HCT116 (cell line): ENCODE measurements around the gene ZBTB7C. TPM values are rescaled to one million over a fixed set of nuclear protein-coding genes. Genes with fewer than 3 reads are reported as not detected.

Source experiments
- ATAC-seq: fragments of 200-7000 bp; cut with Tn5 transposase; 2 replicates; pipeline ENCODE4 v1.9.1; 2020; ENCODE audit warnings: mild to moderate bottlenecking, moderate library complexity
- BruUV-seq: library from RNA; stranded (reverse); fragments of 400-500 nt; replicated peaks from 2 replicates; lab custom pipeline; 2021; lab: Mats Ljungman, UMichigan
- CTCF ChIA-PET: fragments of 300-600 bp; sonication (Branson Sonifier 250); formaldehyde crosslinking; loops from one replicate; lab custom pipeline; 2021; ENCODE audit warnings: antibody characterized with exemption; lab: Charles Lee
- POLR2A ChIA-PET: fragments of 300-600, 350-600 bp; sonication (Branson Sonifier 250); formaldehyde crosslinking; loops from one replicate; lab custom pipeline; 2021; ENCODE audit warnings: antibody characterized with exemption; lab: Charles Lee
- RAD21 ChIA-PET, 2 experiments: fragments of 300-600 bp; sonication (Branson Sonifier 250); formaldehyde crosslinking; loops; one replicate each; lab custom pipeline; 2023; ENCODE audit warnings: low total read pairs in 2 of 2; ENCODE audit not compliant: uncharacterized antibody in 2 of 2, unreplicated experiment in 2 of 2, low non-redundant PET in 1 of 2; lab: Charles Lee
- DNase-seq: peaks from one replicate; pipeline ENCODE4 v3.0.0-alpha.2; 2010; ENCODE audit warnings: low read depth, low spot score
- H2AFZ ChIP-seq: fragments of 200-600 bp; shearing (Covaris generic), sonication (generic); 2 replicates; pipeline ENCODE4 v1.6.1; 2017; ENCODE audit warnings: low read depth, mixed run types, mixed read lengths, antibody characterized with exemption, low read length; ENCODE audit not compliant: poor library complexity, severe bottlenecking
- H3K27ac ChIP-seq: 2 replicates; pipeline ENCODE4 v1.5.1; 2012; ENCODE audit warnings: low read depth, low read length
- H3K27me3 ChIP-seq: fragments of 200-600 bp; sonication (generic); 2 replicates; pipeline ENCODE4 v1.6.1; 2016; ENCODE audit warnings: mixed run types, low read length, mixed read lengths; ENCODE audit not compliant: insufficient read depth
- H3K36me3 ChIP-seq, 2 experiments: fragments of 200-500 bp in 1 of 2; fragments of 200-600 bp in 1 of 2; sonication (Bioruptor generic) in 1 of 2; sonication (generic) in 1 of 2; 2 replicates each; pipeline versions ENCODE4 v1.5.1 to v1.6.1; 2014 to 2016; ENCODE audit warnings: low read length in 2 of 2, inconsistent platforms in 1 of 2, mixed read lengths in 1 of 2, mixed run types in 1 of 2; ENCODE audit not compliant: insufficient read depth in 2 of 2, control insufficient read depth in 1 of 2
- H3K4me1 ChIP-seq, 2 experiments: fragments of 200-600 bp in 1 of 2; sonication (generic) in 1 of 2; 2 replicates each; pipeline versions ENCODE4 v1.5.1 to v1.6.1; 2012 to 2017; ENCODE audit warnings: low read length in 2 of 2, inconsistent platforms in 1 of 2, mild to moderate bottlenecking in 1 of 2, mixed read lengths in 1 of 2, mixed run types in 1 of 2, moderate library complexity in 1 of 2; ENCODE audit not compliant: insufficient read depth in 2 of 2, control insufficient read depth in 1 of 2
- H3K4me2 ChIP-seq: fragments of 200-600 bp; sonication (generic); 2 replicates; pipeline ENCODE4 v1.6.1; 2017; ENCODE audit warnings: mixed run types, low read length, mixed read lengths
- H3K4me3 ChIP-seq, 2 experiments: fragments of 200-600 bp in 1 of 2; sonication (generic) in 1 of 2; replicated peaks in 1 of 2; 2 replicates each; pipeline ENCODE4 v1.5.1; 2011 to 2016; ENCODE audit warnings: low read length in 2 of 2, control low read depth in 1 of 2, low read depth in 1 of 2, mild to moderate bottlenecking in 1 of 2, mixed read lengths in 1 of 2, mixed run types in 1 of 2
- H3K79me2 ChIP-seq: fragments of 200-600 bp; sonication (generic); 2 replicates; pipeline ENCODE4 v1.6.1; 2017; ENCODE audit warnings: mild to moderate bottlenecking, mixed run types, low read length, moderate library complexity, mixed read lengths; ENCODE audit not compliant: insufficient read depth
- H3K9ac ChIP-seq: fragments of 200-600 bp; sonication (generic); 2 replicates; pipeline ENCODE4 v1.6.1; 2016; ENCODE audit warnings: low read length, mixed read lengths
- H3K9me2 ChIP-seq: fragments of 200-600 bp; sonication (generic), shearing (Covaris generic); 2 replicates; pipeline ENCODE4 v1.6.1; 2017; ENCODE audit warnings: mixed run types, mild to moderate bottlenecking, moderate library complexity; ENCODE audit not compliant: insufficient read depth
- H3K9me3 ChIP-seq, 2 experiments: fragments of 200-500 bp in 1 of 2; fragments of 200-600 bp in 1 of 2; sonication (Bioruptor generic) in 1 of 2; sonication (generic) in 1 of 2; 2 replicates each; pipeline ENCODE4 v1.6.1; 2014 to 2017; ENCODE audit warnings: low read length in 2 of 2, mixed read lengths in 2 of 2, inconsistent platforms in 1 of 2, low read depth in 1 of 2, mild to moderate bottlenecking in 1 of 2, mixed run types in 1 of 2, moderate library complexity in 1 of 2; ENCODE audit not compliant: control insufficient read depth in 1 of 2, insufficient read depth in 1 of 2
- H4K20me1 ChIP-seq: fragments of 200-600 bp; sonication (generic), shearing (Covaris generic); 2 replicates; pipeline ENCODE4 v1.6.1; 2017; ENCODE audit warnings: mixed run types, mild to moderate bottlenecking, moderate library complexity; ENCODE audit not compliant: insufficient read depth
- ATF3 ChIP-seq: IDR thresholded peaks from 2 replicates; pipeline ENCODE4 v1.6.1; 2012
- CBX3 ChIP-seq: IDR thresholded peaks from 2 replicates; pipeline ENCODE4 v1.6.1; 2012; ENCODE audit warnings: low read depth
- CEBPB ChIP-seq: IDR thresholded peaks from 2 replicates; pipeline ENCODE4 v1.6.1; 2012; ENCODE audit warnings: low read depth
- EGR1 ChIP-seq: IDR thresholded peaks from 2 replicates; pipeline ENCODE4 v1.6.1; 2012; ENCODE audit warnings: low read depth
- ELF1 ChIP-seq: IDR thresholded peaks from 2 replicates; pipeline ENCODE4 v1.6.1; 2012; ENCODE audit warnings: low read depth, borderline replicate concordance
- EZH2 ChIP-seq: fragments of 200-600 bp; sonication (generic); IDR thresholded peaks from 2 replicates; pipeline ENCODE4 v1.6.1; 2017; ENCODE audit warnings: antibody characterized with exemption, mixed run types
- JUND ChIP-seq: IDR thresholded peaks from 2 replicates; pipeline ENCODE4 v1.6.1; 2012
- MAX ChIP-seq: IDR thresholded peaks from 2 replicates; pipeline ENCODE4 v1.6.1; 2012
- POLR2A ChIP-seq: IDR thresholded peaks from 2 replicates; pipeline ENCODE4 v1.7.0; 2011; ENCODE audit warnings: borderline replicate concordance; ENCODE audit not compliant: insufficient read depth, insufficient read length; ENCODE audit errors: extremely low read depth
- POLR2AphosphoS5 ChIP-seq: IDR thresholded peaks from 2 replicates; pipeline ENCODE4 v1.6.1; 2011; ENCODE audit warnings: mild to moderate bottlenecking, low read depth, low read length, moderate library complexity
- RAD21 ChIP-seq: IDR thresholded peaks from 2 replicates; pipeline ENCODE4 v1.6.1; 2012; ENCODE audit warnings: low read depth, mild to moderate bottlenecking
- REST ChIP-seq: IDR thresholded peaks from 2 replicates; pipeline ENCODE4 v1.6.1; 2012; ENCODE audit warnings: low read depth
- SP1 ChIP-seq: IDR thresholded peaks from 2 replicates; pipeline ENCODE4 v1.6.1; 2012; ENCODE audit warnings: low read depth
- SRF ChIP-seq: IDR thresholded peaks from 2 replicates; pipeline ENCODE4 v1.6.1; 2012; ENCODE audit warnings: low read depth
- ZFX ChIP-seq: fragments of 450-650 bp; IDR thresholded peaks from 2 replicates; pipeline ENCODE4 v1.6.1; 2017
- ZNF274 ChIP-seq: fragments of 200-500 bp; sonication (Bioruptor generic); IDR thresholded peaks from 2 replicates; pipeline ENCODE4 v1.6.1; 2014; ENCODE audit warnings: mild to moderate bottlenecking, low read depth, low read length, inconsistent platforms
- intact Hi-C: fragments of 100-400 bp; cut with micrococcal nuclease; formaldehyde crosslinking; loops from 2 replicates; pipeline ENCODE4 v1.10.0; 2022
- total RNA-seq: library from RNA; stranded (reverse); gene quantifications from one replicate; pipeline ENCODE4 v1.2.1, GENCODE V29; 2021; ENCODE audit not compliant: unreplicated experiment

ZBTB7C gene
- total RNA-seq, 1 experiment from 2014 or later = 0.37 TPM

- no peak overlapping the region for H3K9ac ChIP-seq
- ATAC-seq (no peak), DNase-seq (no peak)
- POLR2A ChIA-PET = no interaction called here
- no peak overlapping the region for H3K27ac ChIP-seq
- no TSS peak for BruUV-seq
- no peak overlapping the region for H3K4me2 ChIP-seq
- H2AFZ ChIP-seq = no peak overlapping the region
- TF ChIP-seq POLR2AphosphoS5 (no peak), ELF1 (no peak), POLR2A (no peak), EZH2 (no peak), ATF3 (no peak), SP1 (no peak), RAD21 (no peak), MAX (no peak), CEBPB (no peak), REST (no peak), ZFX (no peak), ZNF274 (no peak), JUND (no peak), EGR1 (no peak), SRF (no peak), CBX3 (no peak)
- TF ChIP-seq, all 23 proteins: peak for 0
- Histone ChIP-seq H3K9me2 (no peaks in the 10 kb centered on the region), H3K36me3 (no peaks in the 10 kb centered on the region), H4K20me1 (no peaks in the 10 kb centered on the region), H3K4me1 (peaks cover 14 to 15% of the 10 kb centered on the region in 2 experiments; a peak in 3 of 4 replicates), H3K79me2 (no peaks in the 10 kb centered on the region), H3K4me3 (no peak overlapping the region), H3K9me3 (no peaks in the 10 kb centered on the region), H3K27me3 (peaks cover 20% of the 10 kb centered on the region; the same call in 1 of the 2 replicates)
- ChIA-PET RAD21 (no interaction called here), CTCF (interaction anchor here (1.0 to 2.6 kb wide), 5 partner anchors 8 to 448 kb away, joined by 3 to 9 read pairs (median 4); no protein-coding TSS in a partner anchor)
- intact Hi-C loops = no loop called here
These were observed 47.7 kb upstream of the ZBTB7C start for GRCh38 chr18:48456838-48457237.
